Hippocampal formation (tissue), 2 donors: ENCODE data around the gene DRD1.
"Not testable (repeated sequence)": the region's sequence is repeated elsewhere in the genome, so short reads cannot be mapped to it uniquely, and the experiment has no call there.

Experiments used
- DNase-seq, 2 donors: peaks; one replicate each; lab custom pipeline; 2025; lab: John Stamatoyannopoulos, UW

The DRD1 gene

DNA sequence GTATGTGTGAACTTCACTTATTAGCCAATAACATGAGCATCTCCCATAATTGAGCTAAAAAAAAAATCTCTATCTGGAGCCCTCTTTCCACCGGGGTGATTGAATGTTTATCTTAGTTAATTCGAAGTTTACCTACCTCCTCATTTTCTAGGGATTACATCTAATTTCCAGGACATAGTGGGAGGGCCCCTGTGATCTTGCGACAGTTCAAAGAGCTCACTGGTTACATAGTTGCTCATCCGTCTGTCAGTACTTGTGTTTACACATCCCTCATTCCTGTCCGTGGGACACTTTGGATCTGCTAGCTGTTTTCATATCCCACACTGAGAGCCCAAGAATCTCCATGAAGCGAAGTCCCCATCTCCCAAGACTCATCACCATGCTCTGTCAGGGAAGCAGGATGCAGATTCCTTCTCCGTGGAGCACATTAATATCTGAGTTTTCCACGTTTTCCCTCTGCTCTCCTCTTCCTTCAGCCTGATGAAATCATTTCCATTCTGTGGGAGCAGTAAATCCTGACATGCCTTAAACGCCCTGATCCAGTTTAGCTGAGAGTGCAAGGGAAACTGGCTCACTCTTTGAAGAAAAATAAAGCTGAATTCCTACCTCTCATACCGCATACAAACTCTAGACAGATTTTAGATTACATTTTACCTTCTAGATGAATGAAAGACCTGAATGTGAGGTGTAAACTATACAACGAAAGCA lies 24.2 kb upstream of the DRD1 start:
- no peak for DNase-seq

GRCh38 chr5:175466700-175467318 lies 22.8 kb upstream of the DRD1 start:
- DNase-seq = peak in 1 of 2 donors; percentile 51

- no peak for DNase-seq
Measured at GRCh38 chr5:175465282-175465681, 21.3 kb upstream of the DRD1 start.

GRCh38 chr5:175464942-175465233 lies 20.9 kb upstream of the DRD1 start:
- DNase-seq = no peak

DNA sequence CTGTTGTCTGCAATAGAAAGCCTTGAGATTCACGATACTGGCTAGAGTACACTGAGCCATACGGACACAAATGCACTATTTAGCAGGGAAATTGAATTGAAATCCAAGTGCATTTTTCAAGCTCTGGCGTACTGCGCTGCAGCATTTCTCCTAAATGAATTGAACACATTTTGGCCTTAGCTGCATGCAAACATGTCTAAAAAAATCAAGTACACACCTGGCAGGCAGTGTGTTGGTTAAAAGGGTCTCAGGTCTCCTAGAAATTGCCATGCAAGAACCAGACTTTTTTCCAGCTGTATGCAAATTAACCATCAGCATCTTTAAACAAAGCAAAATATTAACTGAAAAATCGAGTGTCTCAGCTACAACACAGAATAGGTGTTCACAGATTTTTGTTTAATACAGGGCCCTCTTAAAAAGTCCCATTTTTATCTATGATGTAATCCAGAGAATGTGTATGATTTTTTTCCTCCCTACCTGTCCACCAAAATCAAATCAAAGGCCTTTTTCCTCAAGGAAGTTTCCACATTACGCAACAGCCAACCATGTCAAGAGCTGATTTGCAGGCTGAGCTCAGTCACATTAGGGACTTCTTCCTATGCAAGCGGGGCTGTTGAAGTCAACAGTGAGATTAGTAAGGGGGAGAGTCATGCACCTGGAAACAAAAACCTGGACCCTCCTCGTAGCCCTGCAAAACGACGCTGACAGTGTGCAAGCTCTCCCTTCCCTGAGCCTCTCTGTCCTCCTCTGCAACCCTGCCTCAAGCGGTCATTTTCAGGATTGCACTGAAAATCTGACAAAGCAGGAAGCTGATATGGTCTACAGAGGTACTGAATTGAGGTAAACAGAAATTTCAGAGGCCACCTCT lies 20.3 kb upstream of the DRD1 start:
- peak in 1 of 2 donors; percentile 38 for DNase-seq

GRCh38 chr5:175463641-175464040 lies 19.7 kb upstream of the DRD1 start:
- no peak for DNase-seq

- no peak for DNase-seq
Measured at GRCh38 chr5:175461370-175461769, 17.4 kb upstream of the DRD1 start.

GRCh38 chr5:175460552-175460951 lies 16.6 kb upstream of the DRD1 start:
- DNase-seq = no peak

DNA sequence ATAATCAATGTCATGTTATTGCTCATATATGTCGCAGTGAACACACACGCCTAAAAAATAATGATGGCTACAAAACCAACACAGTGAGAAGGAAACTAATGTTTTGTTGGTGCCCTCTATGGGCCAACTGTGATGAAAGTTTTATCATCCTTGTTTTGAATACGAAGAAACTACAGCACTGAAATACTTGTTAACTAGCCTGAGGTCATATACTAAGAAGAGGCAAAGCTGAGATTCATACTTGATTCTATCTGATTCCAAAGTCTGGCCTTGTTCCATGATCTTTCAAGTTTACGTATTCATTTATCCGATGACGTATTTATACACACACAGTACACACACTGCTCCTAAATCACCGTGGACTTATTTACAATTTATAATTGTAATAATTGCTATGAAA lies 16.1 kb upstream of the DRD1 start:
- peak in 1 of 2 donors; percentile 20 for DNase-seq

- no peak for DNase-seq
Measured at GRCh38 chr5:175457466-175457865, 13.5 kb upstream of the DRD1 start.

DNA sequence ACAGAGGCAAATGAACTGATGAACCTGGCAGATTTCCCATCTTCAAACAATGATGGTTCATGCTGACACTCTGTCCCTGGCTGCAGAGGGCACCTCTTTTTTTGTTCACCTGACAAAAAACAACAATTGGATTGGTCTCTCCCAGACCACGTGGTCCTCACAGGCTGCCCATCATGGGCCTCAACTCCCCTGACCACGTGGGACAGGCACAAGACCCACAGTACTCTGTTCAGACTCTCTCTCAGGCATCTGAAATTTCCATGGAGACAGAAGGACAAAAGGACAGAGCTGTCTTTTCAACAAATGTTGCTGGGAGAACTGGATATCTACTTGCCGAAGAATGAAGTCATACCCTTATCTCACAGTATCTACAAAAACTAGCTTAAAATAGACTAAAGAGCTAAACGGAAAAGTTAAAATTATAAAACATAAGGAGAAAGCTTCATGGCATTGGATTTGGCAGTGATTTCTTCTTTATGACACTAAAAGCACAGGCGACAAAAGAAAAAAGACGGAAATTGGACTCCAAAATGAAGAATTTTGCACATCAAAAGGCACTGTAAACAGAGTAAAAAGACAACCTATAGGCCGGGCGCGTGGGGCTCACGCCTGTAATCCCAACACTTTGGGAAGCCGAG lies 12.2 kb upstream of the DRD1 start:
- DNase-seq = no peak

GRCh38 chr5:175454338-175454737 lies 10.4 kb upstream of the DRD1 start:
- not testable (repeated sequence) for DNase-seq

DNA sequence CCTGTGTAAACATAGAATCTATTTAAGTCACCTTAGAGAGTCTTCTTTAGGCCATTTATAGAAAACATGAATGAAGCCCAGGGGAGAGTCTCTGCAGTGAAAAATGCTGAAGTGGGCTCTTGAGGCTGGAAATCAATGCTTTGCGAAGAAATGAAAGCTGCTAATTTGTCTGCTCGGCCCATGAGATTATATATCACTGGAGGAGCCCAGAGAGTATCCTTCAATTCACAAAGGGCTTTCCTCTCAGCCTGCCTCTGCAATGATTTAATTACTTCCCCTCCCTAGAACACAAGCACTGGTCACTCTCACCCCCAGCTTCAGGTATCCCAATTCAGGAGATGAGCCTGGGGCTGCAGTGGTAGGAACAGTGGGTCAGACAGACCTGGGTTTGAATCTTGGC lies 8.2 kb upstream of the DRD1 start:
- DNase-seq = no peak

DNA sequence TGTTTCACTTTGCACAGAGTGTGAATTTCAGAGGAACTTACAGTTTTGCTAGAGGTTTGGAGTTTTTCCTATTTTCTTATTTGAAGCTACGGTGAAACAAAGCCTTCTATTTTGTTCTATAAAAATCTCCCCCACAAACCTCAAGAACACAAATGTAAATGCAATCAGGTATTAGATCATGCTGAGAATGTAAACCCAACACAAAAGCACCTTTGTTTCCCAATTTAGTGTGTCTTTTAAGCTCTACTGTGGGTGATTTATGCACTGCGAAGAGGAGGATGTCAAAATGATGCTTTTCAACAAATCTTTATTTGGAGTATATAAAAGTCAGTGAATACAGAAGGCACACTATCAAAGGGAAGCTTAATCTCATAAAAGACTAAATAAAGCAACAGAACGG lies 4.3 kb upstream of the DRD1 start:
- DNase-seq = no peak

DNA sequence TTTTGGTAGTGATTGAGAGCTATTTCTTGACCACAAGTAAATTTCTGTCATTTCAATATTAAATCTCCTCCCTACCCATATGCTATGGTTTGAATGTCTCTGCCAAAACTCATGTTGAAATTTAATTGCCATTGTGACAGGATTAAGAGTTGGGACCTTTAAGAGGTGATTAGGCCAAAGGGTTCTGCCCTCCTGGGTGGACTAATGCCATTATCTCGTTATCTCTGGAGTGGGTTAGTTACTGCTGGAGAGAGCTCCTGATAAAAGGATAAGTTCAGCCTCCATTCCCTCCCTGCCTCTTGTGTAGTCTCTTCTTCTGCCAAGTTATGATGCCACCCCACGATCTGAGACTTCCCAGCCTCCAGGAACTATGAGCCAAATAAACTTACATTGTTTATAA lies 3.6 kb upstream of the DRD1 start:
- no peak for DNase-seq

DNA sequence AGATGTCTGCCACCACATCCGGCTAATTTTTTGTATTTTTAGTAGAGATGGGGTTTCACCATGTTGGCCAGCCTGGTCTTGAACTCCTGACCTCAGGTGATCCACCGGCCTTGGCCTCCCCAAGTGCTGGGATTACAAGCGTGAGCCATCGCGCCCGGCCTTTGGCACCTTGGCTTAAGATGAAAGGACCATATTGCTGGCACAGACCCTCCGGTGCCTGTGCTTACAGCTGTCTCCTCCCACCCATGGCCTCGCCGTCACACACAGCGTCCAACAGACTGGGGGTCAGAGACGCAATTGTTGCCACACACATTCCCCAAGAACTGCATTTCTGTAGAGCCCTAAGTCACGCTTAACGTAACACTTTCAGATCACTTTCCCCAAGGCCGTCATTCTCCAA lies 2.4 kb upstream of the DRD1 start:
- DNase-seq = not testable (repeated sequence)

DNA sequence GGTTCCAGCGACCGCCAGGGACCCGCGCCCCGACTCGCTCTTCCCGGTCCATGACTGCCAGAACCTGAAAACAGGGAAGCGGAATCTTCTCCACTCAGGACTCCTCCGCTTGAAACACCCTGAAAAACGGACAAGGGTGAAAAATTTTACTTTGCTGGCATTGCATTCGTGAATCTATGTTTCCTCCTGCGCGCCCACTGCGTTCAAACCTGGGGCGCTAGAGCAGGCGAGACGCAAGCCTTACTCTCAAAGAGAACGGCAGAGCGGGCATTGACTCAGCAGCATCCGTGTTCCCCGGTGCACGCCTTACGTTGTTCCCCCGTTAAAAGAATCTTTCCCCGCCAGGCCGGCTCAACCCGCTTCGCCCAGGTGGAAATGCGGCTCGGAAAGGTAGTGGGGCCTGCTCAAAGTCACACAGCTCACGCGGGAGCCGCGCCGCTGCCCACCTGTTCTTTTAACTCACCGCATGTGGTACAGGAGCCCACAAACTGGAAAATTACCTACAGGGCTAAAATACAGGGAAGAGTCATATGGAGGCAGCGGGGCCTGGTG lies 999 bp upstream of the DRD1 start:
- DNase-seq = no peak

- DNase-seq = no peak
Measured at GRCh38 chr5:175443514-175444059, 395 bp downstream of the DRD1 start.

- no peak for DNase-seq
Measured at GRCh38 chr5:175438234-175438857, 5.6 kb downstream of the DRD1 start.

DNA sequence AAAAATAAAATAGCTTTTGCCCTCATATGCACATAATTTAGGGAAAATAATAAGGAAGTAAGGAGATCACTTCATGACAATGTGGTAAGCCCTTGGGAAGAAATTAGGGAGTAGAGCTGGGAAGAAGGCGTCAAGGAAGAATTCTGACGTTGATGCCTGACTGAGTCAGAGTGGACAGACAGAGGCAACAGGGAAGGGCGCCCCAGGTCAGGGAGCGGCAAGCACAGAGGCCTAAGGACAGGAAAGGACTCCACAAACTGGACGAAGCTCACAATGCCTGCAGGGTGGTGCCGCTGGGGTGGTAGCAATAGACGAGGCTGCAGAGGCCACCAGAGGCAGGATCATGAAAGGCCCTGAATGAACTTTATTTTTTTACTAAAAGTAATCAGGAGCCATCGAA lies 7.6 kb downstream of the DRD1 start:
- DNase-seq = no peak

DNA sequence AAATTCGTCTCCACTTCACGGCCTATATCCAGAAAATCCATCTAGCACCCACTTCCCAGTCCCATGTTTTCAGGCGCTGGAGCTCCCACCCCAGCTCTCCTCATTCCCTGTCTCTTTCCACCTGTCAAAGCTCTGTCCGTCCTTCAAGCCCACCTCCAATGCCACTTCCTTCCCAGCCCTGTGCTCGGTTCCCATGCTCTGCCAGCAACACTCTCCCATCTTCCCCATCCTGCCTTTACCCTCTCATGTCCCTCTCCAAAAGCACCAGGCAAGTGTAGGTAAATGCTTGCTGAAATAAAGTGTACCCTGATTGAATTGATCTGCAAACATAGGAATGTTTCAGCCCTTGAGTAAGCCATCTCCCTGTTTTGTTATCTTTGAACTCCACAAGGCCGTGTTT lies 9.2 kb downstream of the DRD1 start:
- no peak for DNase-seq

GRCh38 chr5:175427762-175428161 lies 16.2 kb downstream of the DRD1 start:
- DNase-seq = no peak
